H9 (cell line): Measurements from ENCODE around the gene NARS2. TPM values are rescaled to one million over a fixed set of nuclear protein-coding genes. Genes with fewer than 3 reads are reported as not detected.

ENCODE experiments used
- DNase-seq: peaks from one replicate; pipeline ENCODE4 v3.0.0-alpha.2; 2017
- H2AFZ ChIP-seq: one replicate; pipeline ENCODE4 v1.6.1; 2013; ENCODE audit warnings: mild to moderate bottlenecking, low read length, control low read depth, moderate library complexity
- H2AK5ac ChIP-seq: 2 replicates; pipeline ENCODE4 v1.6.1; 2013; ENCODE audit warnings: low read length, control low read depth, mixed read lengths; ENCODE audit not compliant: insufficient read length
- H2BK120ac ChIP-seq: one replicate; pipeline ENCODE4 v1.6.1; 2013; ENCODE audit warnings: low read depth, mild to moderate bottlenecking, low read length, control low read depth, inconsistent platforms; ENCODE audit not compliant: poor library complexity, severe bottlenecking
- H2BK12ac ChIP-seq: 2 replicates; pipeline ENCODE4 v1.6.1; 2013; ENCODE audit warnings: low read length, control low read depth, mixed read lengths, low read depth; ENCODE audit not compliant: insufficient read length
- H2BK15ac ChIP-seq: 2 replicates; pipeline ENCODE4 v1.6.1; 2013; ENCODE audit warnings: low read depth, low read length, control low read depth
- H2BK20ac ChIP-seq: one replicate; pipeline ENCODE4 v1.6.1; 2013; ENCODE audit warnings: low read depth, mild to moderate bottlenecking, low read length, control low read depth, inconsistent platforms; ENCODE audit not compliant: poor library complexity, severe bottlenecking
- H2BK5ac ChIP-seq: 2 replicates; pipeline ENCODE4 v1.6.1; 2013; ENCODE audit warnings: low read length, control low read depth, mixed read lengths; ENCODE audit not compliant: insufficient read length
- H3K14ac ChIP-seq: 2 replicates; pipeline ENCODE4 v1.6.1; 2013; ENCODE audit warnings: low read length, control low read depth; ENCODE audit not compliant: insufficient read depth
- H3K18ac ChIP-seq: 2 replicates; pipeline ENCODE4 v1.6.1; 2013; ENCODE audit warnings: low read depth, mild to moderate bottlenecking, mixed read lengths, low read length, control low read depth; ENCODE audit not compliant: insufficient read length
- H3K23ac ChIP-seq: 2 replicates; pipeline ENCODE4 v1.6.1; 2013; ENCODE audit warnings: low read length, control low read depth, mixed read lengths, low read depth; ENCODE audit not compliant: insufficient read length
- H3K23me2 ChIP-seq: 2 replicates; pipeline ENCODE4 v1.6.1; 2013; ENCODE audit warnings: low read depth, mild to moderate bottlenecking, mixed read lengths, low read length, control low read depth; ENCODE audit not compliant: insufficient read length, poor library complexity, severe bottlenecking
- H3K27ac ChIP-seq: 2 replicates; pipeline ENCODE4 v1.5.1; 2013; ENCODE audit warnings: low read length, control low read depth, mixed read lengths, low read depth; ENCODE audit not compliant: insufficient read length
- H3K27me3 ChIP-seq: 2 replicates; pipeline ENCODE4 v1.6.1; 2013; ENCODE audit warnings: low read length, control low read depth, inconsistent platforms; ENCODE audit not compliant: insufficient read depth
- H3K4ac ChIP-seq: 2 replicates; pipeline ENCODE4 v1.6.1; 2013; ENCODE audit warnings: low read depth, mild to moderate bottlenecking, control low read depth, inconsistent platforms, low read length, moderate library complexity
- H3K4me1 ChIP-seq: 2 replicates; pipeline ENCODE4 v1.6.1; 2013; ENCODE audit warnings: low read length, control low read depth, inconsistent platforms; ENCODE audit not compliant: insufficient read depth
- H3K4me2 ChIP-seq: 2 replicates; pipeline ENCODE4 v1.6.1; 2013; ENCODE audit warnings: low read length, control low read depth, mixed read lengths; ENCODE audit not compliant: insufficient read length, insufficient read depth
- H3K56ac ChIP-seq: 2 replicates; pipeline ENCODE4 v1.6.1; 2013; ENCODE audit warnings: low read depth, mild to moderate bottlenecking, mixed read lengths, low read length, control low read depth; ENCODE audit not compliant: insufficient read length
- H3K79me1 ChIP-seq: 2 replicates; pipeline ENCODE4 v1.6.1; 2013; ENCODE audit warnings: low read depth, mild to moderate bottlenecking, moderate library complexity, low read length, control low read depth, inconsistent platforms; ENCODE audit not compliant: insufficient read depth, poor library complexity, severe bottlenecking
- H3K79me2 ChIP-seq: 2 replicates; pipeline ENCODE4 v1.6.1; 2013; ENCODE audit warnings: low read length, control low read depth, inconsistent platforms; ENCODE audit not compliant: insufficient read depth
- H3K9ac ChIP-seq: 2 replicates; pipeline ENCODE4 v1.6.1; 2013; ENCODE audit warnings: low read length, control low read depth, mixed read lengths; ENCODE audit not compliant: insufficient read length; ENCODE audit errors: extremely low read depth
- H3K9me3 ChIP-seq: one replicate; pipeline ENCODE4 v1.6.1; 2013; ENCODE audit warnings: low read depth, low read length, inconsistent platforms; ENCODE audit not compliant: control insufficient read depth
- H3T11ph ChIP-seq: one replicate; pipeline ENCODE4 v1.6.1; 2013; ENCODE audit warnings: mild to moderate bottlenecking, low read length, control low read depth, inconsistent platforms
- H4K20me1 ChIP-seq: one replicate; pipeline ENCODE4 v1.6.1; 2013; ENCODE audit not compliant: control insufficient read depth, insufficient read length, insufficient read depth
- H4K5ac ChIP-seq: 2 replicates; pipeline ENCODE4 v1.6.1; 2013; ENCODE audit warnings: low read depth, mild to moderate bottlenecking, mixed read lengths, low read length, control low read depth; ENCODE audit not compliant: insufficient read length
- H4K8ac ChIP-seq: replicated peaks from 2 replicates; pipeline ENCODE4 v1.6.1; 2013; ENCODE audit warnings: low read length, control low read depth, mixed read lengths, low read depth; ENCODE audit not compliant: insufficient read length
- H4K91ac ChIP-seq: 2 replicates; pipeline ENCODE4 v1.6.1; 2013; ENCODE audit warnings: low read depth, mild to moderate bottlenecking, moderate library complexity, mixed read lengths, low read length, control low read depth; ENCODE audit not compliant: insufficient read length
- H3K27ac Mint-ChIP-seq, 3 experiments: 2 replicates in 2 of 3; 3 replicates in 1 of 3; pipeline ENCODE4 v1.8.0; 2020 to 2021; ENCODE audit warnings: mixed read lengths in 3 of 3, mild to moderate bottlenecking in 1 of 3, moderate library complexity in 1 of 3
- H3K27me3 Mint-ChIP-seq: 2 replicates; pipeline ENCODE4 v1.8.0; 2021; ENCODE audit warnings: low read depth, mild to moderate bottlenecking, moderate library complexity, mixed read lengths
- H3K36me3 Mint-ChIP-seq, 3 experiments: 2 replicates in 2 of 3; 3 replicates in 1 of 3; pipeline ENCODE4 v1.8.0; 2020 to 2021; ENCODE audit warnings: low read depth in 3 of 3, mixed read lengths in 3 of 3; ENCODE audit not compliant: insufficient read depth in 1 of 3
- H3K4me1 Mint-ChIP-seq, 2 experiments: 2 replicates each; pipeline ENCODE4 v1.8.0; 2020; ENCODE audit warnings: mixed read lengths in 2 of 2
- H3K4me3 Mint-ChIP-seq, 2 experiments: 2 replicates in 1 of 2; 3 replicates in 1 of 2; pipeline ENCODE4 v1.8.0; 2020 to 2021; ENCODE audit warnings: mild to moderate bottlenecking in 2 of 2, mixed read lengths in 2 of 2, moderate library complexity in 1 of 2
- H3K9me3 Mint-ChIP-seq, 2 experiments: 2 replicates in 1 of 2; 3 replicates in 1 of 2; pipeline ENCODE4 v1.8.0; 2020; ENCODE audit warnings: mild to moderate bottlenecking in 2 of 2, mixed read lengths in 2 of 2, moderate library complexity in 1 of 2
- WGBS: extraction: QIAGEN DNeasy Blood & Tissue Kit; methylation state at CpG from one replicate; pipeline ENCODE4 v1.1.7; 2013; ENCODE audit warnings: missing lambda C conversion rate, low lambda C conversion rate, mixed read lengths; ENCODE audit not compliant: insufficient read length; ENCODE audit errors: extremely low coverage; 5-methylcytosine and 5-hydroxymethylcytosine counted together
- total RNA-seq: library from RNA; stranded (reverse); gene quantifications from 2 replicates; pipeline ENCODE4 v1.2.1, GENCODE V29; 2021
- TF ChIP-seq, protein P1 (sequence below): fragments of 200-600 bp; sonication (generic); conservative IDR thresholded peaks from 3 replicates; pipeline ENCODE4 v1.8.0; 2021; ENCODE audit warnings: antibody characterized with exemption, mild to moderate bottlenecking

Gene NARS2
- total RNA-seq, 1 experiment from 2014 or later: 29.7 TPM

- Histone ChIP-seq H4K8ac (no peak overlapping the region), H3K27me3 (no peaks in the 10 kb centered on the region; the same call in 1 of the 2 replicates), H2BK12ac (no peak overlapping the region), H4K91ac (no peak overlapping the region), H3K9ac (no peak overlapping the region), H4K5ac (no peak overlapping the region), H2AFZ (no peak overlapping the region), H3K18ac (no peak overlapping the region), H2BK5ac (no peak overlapping the region), H3K4me1 (peaks cover 8% of the 10 kb centered on the region; the same call in 1 of the 2 replicates), H3K79me1 (no peaks in the 10 kb centered on the region), H4K20me1 (peaks cover 2% of the 10 kb centered on the region), H3K14ac (no peak overlapping the region), H3K23me2 (no peaks in the 10 kb centered on the region), H2AK5ac (no peak overlapping the region), H3K4ac (no peak overlapping the region), H3K79me2 (no peaks in the 10 kb centered on the region), H3K4me2 (peak overlapping the region; percentile 24), H3K9me3 (no peaks in the 10 kb centered on the region), H3K56ac (no peak overlapping the region), H2BK20ac (no peak overlapping the region), H3K23ac (no peak overlapping the region), H3K27ac (peak overlapping the region; percentile 39), H2BK15ac (no peak overlapping the region), H3T11ph (no peak overlapping the region), H2BK120ac (no peak overlapping the region)
- Mint-ChIP-seq H3K27me3 (peaks cover 8% of the 10 kb centered on the region), H3K36me3 (no peaks in the 10 kb centered on the region), H3K27ac (peak overlapping the region in 2 of 3 experiments; percentile 30 to 83; a peak in 4 of 7 replicates), H3K9me3 (no peaks in the 10 kb centered on the region), H3K4me3 (no peak overlapping the region), H3K4me1 (peaks cover 27 to 30% of the 10 kb centered on the region in 2 experiments)
- no peak for DNase-seq
- TF ChIP-seq, protein P1, sequence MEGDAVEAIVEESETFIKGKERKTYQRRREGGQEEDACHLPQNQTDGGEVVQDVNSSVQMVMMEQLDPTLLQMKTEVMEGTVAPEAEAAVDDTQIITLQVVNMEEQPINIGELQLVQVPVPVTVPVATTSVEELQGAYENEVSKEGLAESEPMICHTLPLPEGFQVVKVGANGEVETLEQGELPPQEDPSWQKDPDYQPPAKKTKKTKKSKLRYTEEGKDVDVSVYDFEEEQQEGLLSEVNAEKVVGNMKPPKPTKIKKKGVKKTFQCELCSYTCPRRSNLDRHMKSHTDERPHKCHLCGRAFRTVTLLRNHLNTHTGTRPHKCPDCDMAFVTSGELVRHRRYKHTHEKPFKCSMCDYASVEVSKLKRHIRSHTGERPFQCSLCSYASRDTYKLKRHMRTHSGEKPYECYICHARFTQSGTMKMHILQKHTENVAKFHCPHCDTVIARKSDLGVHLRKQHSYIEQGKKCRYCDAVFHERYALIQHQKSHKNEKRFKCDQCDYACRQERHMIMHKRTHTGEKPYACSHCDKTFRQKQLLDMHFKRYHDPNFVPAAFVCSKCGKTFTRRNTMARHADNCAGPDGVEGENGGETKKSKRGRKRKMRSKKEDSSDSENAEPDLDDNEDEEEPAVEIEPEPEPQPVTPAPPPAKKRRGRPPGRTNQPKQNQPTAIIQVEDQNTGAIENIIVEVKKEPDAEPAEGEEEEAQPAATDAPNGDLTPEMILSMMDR: no peak
- 100% methylated on average over 1 of the region's 7 CpGs for WGBS
Observed at GRCh38 chr11:78424334-78425270, 150.1 kb downstream of the NARS2 start.
